Measurements from ENCODE around the gene AMDHD1.

DNA sequence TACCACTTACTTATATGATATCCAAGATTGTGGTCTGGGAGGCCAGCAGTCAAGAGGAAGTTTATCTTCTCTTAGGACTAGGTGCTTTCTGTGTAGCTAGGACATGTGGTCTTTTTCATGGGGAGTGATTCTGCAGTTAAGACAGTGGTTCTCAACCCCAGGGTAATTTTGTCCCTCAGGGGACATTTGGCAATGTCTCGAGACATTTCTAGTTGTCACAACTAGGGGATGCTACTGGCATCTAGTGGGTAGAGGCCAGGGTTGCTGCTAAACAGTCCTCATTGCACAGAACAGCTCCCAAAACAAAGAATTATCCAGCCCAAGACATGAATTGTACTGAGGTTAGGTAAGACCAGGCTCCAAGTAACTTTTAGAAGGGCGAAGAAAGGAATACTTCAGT is 20.0 kb downstream of the AMDHD1 start:
- TF ChIP-seq BACH2 (CRISPR knock-in tag; IDR thresholded peaks at IDR 0.05; ENCODE audit: borderline replicate concordance) (no peak), ZNF565 (CRISPR knock-in tag; conservative IDR thresholded peaks at IDR 0.05; ENCODE audit: low read depth) (no peak), ZFP3 (CRISPR knock-in tag; IDR thresholded peaks at IDR 0.05) (no peak), ZC3H10 (CRISPR knock-in tag; IDR thresholded peaks at IDR 0.05) (no peak), GLIS3 (CRISPR knock-in tag; IDR thresholded peaks at IDR 0.05) (no peak), SNAI2 (CRISPR knock-in tag; IDR thresholded peaks at IDR 0.05) (no peak), ARNTL (CRISPR knock-in tag; IDR thresholded peaks at IDR 0.05; ENCODE audit: borderline replicate concordance, low read depth) (no peak), ZNF70 (CRISPR knock-in tag; IDR thresholded peaks at IDR 0.05) (no peak), ZNF8 (CRISPR knock-in tag; IDR thresholded peaks at IDR 0.05) (no peak), TCF4 (CRISPR knock-in tag; IDR thresholded peaks at IDR 0.05; ENCODE audit: borderline replicate concordance) (no peak)
- TF ChIP-seq, protein P1, sequence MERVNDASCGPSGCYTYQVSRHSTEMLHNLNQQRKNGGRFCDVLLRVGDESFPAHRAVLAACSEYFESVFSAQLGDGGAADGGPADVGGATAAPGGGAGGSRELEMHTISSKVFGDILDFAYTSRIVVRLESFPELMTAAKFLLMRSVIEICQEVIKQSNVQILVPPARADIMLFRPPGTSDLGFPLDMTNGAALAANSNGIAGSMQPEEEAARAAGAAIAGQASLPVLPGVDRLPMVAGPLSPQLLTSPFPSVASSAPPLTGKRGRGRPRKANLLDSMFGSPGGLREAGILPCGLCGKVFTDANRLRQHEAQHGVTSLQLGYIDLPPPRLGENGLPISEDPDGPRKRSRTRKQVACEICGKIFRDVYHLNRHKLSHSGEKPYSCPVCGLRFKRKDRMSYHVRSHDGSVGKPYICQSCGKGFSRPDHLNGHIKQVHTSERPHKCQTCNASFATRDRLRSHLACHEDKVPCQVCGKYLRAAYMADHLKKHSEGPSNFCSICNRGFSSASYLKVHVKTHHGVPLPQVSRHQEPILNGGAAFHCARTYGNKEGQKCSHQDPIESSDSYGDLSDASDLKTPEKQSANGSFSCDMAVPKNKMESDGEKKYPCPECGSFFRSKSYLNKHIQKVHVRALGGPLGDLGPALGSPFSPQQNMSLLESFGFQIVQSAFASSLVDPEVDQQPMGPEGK (CRISPR knock-in tag; IDR thresholded peaks at IDR 0.05; ENCODE audit: borderline replicate concordance): no peak
- TF ChIP-seq, protein P2, sequence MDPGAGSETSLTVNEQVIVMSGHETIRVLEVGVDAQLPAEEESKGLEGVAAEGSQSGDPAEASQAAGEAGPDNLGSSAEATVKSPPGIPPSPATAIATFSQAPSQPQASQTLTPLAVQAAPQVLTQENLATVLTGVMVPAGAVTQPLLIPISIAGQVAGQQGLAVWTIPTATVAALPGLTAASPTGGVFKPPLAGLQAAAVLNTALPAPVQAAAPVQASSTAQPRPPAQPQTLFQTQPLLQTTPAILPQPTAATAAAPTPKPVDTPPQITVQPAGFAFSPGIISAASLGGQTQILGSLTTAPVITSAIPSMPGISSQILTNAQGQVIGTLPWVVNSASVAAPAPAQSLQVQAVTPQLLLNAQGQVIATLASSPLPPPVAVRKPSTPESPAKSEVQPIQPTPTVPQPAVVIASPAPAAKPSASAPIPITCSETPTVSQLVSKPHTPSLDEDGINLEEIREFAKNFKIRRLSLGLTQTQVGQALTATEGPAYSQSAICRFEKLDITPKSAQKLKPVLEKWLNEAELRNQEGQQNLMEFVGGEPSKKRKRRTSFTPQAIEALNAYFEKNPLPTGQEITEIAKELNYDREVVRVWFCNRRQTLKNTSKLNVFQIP (CRISPR knock-in tag; IDR thresholded peaks at IDR 0.05; ENCODE audit: borderline replicate concordance, low read depth): no peak
- TF ChIP-seq, protein P3, sequence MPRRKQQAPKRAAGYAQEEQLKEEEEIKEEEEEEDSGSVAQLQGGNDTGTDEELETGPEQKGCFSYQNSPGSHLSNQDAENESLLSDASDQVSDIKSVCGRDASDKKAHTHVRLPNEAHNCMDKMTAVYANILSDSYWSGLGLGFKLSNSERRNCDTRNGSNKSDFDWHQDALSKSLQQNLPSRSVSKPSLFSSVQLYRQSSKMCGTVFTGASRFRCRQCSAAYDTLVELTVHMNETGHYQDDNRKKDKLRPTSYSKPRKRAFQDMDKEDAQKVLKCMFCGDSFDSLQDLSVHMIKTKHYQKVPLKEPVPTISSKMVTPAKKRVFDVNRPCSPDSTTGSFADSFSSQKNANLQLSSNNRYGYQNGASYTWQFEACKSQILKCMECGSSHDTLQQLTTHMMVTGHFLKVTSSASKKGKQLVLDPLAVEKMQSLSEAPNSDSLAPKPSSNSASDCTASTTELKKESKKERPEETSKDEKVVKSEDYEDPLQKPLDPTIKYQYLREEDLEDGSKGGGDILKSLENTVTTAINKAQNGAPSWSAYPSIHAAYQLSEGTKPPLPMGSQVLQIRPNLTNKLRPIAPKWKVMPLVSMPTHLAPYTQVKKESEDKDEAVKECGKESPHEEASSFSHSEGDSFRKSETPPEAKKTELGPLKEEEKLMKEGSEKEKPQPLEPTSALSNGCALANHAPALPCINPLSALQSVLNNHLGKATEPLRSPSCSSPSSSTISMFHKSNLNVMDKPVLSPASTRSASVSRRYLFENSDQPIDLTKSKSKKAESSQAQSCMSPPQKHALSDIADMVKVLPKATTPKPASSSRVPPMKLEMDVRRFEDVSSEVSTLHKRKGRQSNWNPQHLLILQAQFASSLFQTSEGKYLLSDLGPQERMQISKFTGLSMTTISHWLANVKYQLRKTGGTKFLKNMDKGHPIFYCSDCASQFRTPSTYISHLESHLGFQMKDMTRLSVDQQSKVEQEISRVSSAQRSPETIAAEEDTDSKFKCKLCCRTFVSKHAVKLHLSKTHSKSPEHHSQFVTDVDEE (CRISPR knock-in tag; IDR thresholded peaks at IDR 0.05): no peak
- TF ChIP-seq, protein P4, sequence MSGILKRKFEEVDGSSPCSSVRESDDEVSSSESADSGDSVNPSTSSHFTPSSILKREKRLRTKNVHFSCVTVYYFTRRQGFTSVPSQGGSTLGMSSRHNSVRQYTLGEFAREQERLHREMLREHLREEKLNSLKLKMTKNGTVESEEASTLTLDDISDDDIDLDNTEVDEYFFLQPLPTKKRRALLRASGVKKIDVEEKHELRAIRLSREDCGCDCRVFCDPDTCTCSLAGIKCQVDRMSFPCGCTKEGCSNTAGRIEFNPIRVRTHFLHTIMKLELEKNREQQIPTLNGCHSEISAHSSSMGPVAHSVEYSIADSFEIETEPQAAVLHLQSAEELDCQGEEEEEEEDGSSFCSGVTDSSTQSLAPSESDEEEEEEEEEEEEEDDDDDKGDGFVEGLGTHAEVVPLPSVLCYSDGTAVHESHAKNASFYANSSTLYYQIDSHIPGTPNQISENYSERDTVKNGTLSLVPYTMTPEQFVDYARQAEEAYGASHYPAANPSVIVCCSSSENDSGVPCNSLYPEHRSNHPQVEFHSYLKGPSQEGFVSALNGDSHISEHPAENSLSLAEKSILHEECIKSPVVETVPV (CRISPR knock-in tag; IDR thresholded peaks at IDR 0.05): no peak

Data from SK-N-SH treated with all-trans-retinoic acid at 6 μM for 48 hours (cell line).